ENCODE results near the gene TMEM217. TPM values are rescaled to one million over a fixed set of nuclear protein-coding genes. Genes with fewer than 3 reads are reported as not detected.

Gene TMEM217
- total and polyA plus RNA-seq, 7 experiments from 2014 or later: 0.28 to 2.8 (median 0.78) TPM; not detected in 2

DNA sequence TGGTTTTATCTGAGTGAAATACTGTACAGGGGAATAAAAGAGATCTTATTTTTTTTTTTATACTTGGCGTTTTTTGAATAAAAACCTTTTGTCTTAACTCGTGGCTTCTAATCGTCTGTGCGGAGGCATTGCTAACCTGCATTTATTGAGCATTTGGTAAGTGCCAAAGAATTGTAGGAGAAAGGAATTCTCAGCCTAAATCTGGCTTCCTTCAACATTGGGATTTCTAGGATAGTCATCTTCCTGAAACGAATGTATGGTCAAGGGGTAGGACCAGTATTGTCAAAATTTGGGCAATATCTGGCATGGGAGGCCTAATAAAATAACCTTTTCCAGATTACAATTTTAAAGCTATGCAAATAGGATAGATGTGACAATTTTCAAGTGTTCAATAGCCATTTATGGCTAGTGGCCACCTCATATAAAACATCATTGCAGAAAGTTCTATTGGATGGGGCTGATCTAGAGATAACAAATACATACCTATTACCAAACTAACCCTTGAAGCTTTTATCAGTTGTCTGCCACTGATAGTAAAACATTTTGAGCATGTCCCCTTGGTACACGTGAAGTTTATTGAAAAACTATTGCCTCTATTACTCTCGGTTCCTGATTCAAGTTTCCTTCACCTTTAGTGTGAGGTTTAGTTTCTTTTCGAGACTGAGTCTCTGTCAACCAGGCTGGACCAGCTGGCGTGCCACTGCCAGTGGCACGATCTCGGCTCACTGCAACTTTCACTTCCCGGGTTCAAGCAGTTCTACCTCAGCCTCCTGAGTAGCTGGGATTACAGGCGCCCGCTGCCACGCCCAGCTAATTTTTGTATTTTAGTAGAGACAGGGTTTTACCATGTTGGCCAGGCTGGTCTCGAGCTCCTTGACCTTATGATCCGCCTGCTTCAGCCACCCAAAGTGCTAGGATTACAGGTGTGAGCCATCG lies 82.3 kb downstream of the TMEM217 start:
- Histone ChIP-seq H3K27me3 (ENCODE audit: control insufficient read depth in 2 of 2, insufficient read depth in 2 of 2, low read length in 2 of 2) (no peaks in the 10 kb centered on the region), H3K9me3 (ENCODE audit: control insufficient read depth in 2 of 3, low read length in 3 of 3) (no peaks in the 10 kb centered on the region), H3K27ac (ENCODE audit: low read depth, low read length) (peak overlapping the region; percentile 77), H3K4me1 (ENCODE audit: control insufficient read depth in 2 of 2, insufficient read depth in 2 of 2, low read length in 2 of 2) (peaks cover 46 to 54% of the 10 kb centered on the region in 2 donors), H3K4me3 (ENCODE audit: low read length) (peak overlapping the region; percentile 71), H3K36me3 (ENCODE audit: control insufficient read depth in 2 of 3, insufficient read depth in 3 of 3, low read length in 3 of 3) (peaks cover 32 to 44% (median 36%) of the 10 kb centered on the region in 3 experiments)
- intact Hi-C loops (cut with micrococcal nuclease): no loop called here
- H3K27me3 Mint-ChIP-seq: no peaks in the 10 kb centered on the region
- peaks cover 24 to 66% (median 52%) of the 10 kb centered on the region in 5 donors for H3K36me3 Mint-ChIP-seq
- POLR2A ChIA-PET: interaction anchor here (0.6 to 10.5 kb wide), 11 partner anchors 7 to 292 kb away, joined by 3 to 276 read pairs (median 15); partner anchors contain the start of genes C6orf89 and MTCH1
- peaks cover 0 to 4% (median 0%) of the 10 kb centered on the region in 11 donors for H3K9me3 Mint-ChIP-seq
- peak overlapping the region; percentile 93 to 98 (median 94) for H3K27ac Mint-ChIP-seq
- H3K4me3 Mint-ChIP-seq: peak overlapping the region; percentile 92 to 100 (median 94)
- CTCF ChIA-PET: interaction anchor here (0.6 to 15.1 kb wide), 7 partner anchors 11 to 1827 kb away, joined by 3 to 443 read pairs (median 4); no protein-coding TSS in a partner anchor
- no peak for DNase-seq
- ATAC-seq: no peak
- H3K4me1 Mint-ChIP-seq: peaks cover 43 to 66% (median 61%) of the 10 kb centered on the region in 7 donors

DNA sequence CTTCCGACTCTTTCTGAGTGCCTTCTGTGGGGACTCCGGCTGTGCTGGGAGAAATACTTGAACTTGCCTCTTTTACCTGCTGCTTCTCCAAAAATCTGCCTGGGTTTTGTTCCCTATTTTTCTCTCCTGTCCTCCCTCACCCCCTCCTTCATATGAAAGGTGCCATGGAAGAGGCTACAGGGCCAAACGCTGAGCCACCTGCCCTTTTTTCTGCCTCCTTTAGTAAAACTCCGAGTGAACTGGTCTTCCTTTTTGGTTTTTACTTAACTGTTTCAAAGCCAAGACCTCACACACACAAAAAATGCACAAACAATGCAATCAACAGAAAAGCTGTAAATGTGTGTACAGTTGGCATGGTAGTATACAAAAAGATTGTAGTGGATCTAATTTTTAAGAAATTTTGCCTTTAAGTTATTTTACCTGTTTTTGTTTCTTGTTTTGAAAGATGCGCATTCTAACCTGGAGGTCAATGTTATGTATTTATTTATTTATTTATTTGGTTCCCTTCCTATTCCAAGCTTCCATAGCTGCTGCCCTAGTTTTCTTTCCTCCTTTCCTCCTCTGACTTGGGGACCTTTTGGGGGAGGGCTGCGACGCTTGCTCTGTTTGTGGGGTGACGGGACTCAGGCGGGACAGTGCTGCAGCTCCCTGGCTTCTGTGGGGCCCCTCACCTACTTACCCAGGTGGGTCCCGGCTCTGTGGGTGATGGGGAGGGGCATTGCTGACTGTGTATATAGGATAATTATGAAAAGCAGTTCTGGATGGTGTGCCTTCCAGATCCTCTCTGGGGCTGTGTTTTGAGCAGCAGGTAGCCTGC lies 83.2 kb downstream of the TMEM217 start:
- H3K9me3 Mint-ChIP-seq: peaks cover 0 to 4% (median 0%) of the 10 kb centered on the region in 11 donors
- ChIA-PET CTCF (interaction anchor here (0.8 to 15.1 kb wide), 6 partner anchors 19 to 211 kb away, joined by 3 to 443 read pairs (median 10); no protein-coding TSS in a partner anchor), POLR2A (interaction anchor here (0.9 to 10.5 kb wide), 10 partner anchors 8 to 289 kb away, joined by 3 to 276 read pairs (median 20); partner anchors contain the start of genes C6orf89 and MTCH1)
- DNase-seq (no peak), ATAC-seq (no peak)
- H3K9me3 ChIP-seq (ENCODE audit: control insufficient read depth in 2 of 3, low read length in 3 of 3): no peaks in the 10 kb centered on the region
- H3K36me3 Mint-ChIP-seq: peaks cover 24 to 66% (median 52%) of the 10 kb centered on the region in 5 donors
- H3K27me3 ChIP-seq (ENCODE audit: control insufficient read depth in 2 of 2, insufficient read depth in 2 of 2, low read length in 2 of 2): no peaks in the 10 kb centered on the region
- H3K27ac Mint-ChIP-seq: peak overlapping the region; percentile 93 to 98 (median 94)
- peaks cover 32 to 48% (median 36%) of the 10 kb centered on the region in 3 experiments for H3K36me3 ChIP-seq (ENCODE audit: control insufficient read depth in 2 of 3, insufficient read depth in 3 of 3, low read length in 3 of 3)
- H3K4me3 ChIP-seq (ENCODE audit: low read length): peak overlapping the region; percentile 71
- no peaks in the 10 kb centered on the region for H3K27me3 Mint-ChIP-seq
- H3K4me3 Mint-ChIP-seq: peak overlapping the region; percentile 92 to 100 (median 94)
- peaks cover 41 to 46% of the 10 kb centered on the region in 2 donors for H3K4me1 ChIP-seq (ENCODE audit: control insufficient read depth in 2 of 2, insufficient read depth in 2 of 2, low read length in 2 of 2)
- H3K27ac ChIP-seq (ENCODE audit: low read depth, low read length): peak overlapping the region; percentile 77
- peaks cover 42 to 61% (median 56%) of the 10 kb centered on the region in 7 donors for H3K4me1 Mint-ChIP-seq
- intact Hi-C loops (cut with micrococcal nuclease): loop anchor here (5.0 kb wide), 5 partner anchors 118 to 577 kb away; partner anchors contain the start of gene CDKN1A (in 1 of the 2)

- peaks cover 24 to 66% (median 52%) of the 10 kb centered on the region in 5 donors for H3K36me3 Mint-ChIP-seq
- peak overlapping the region; percentile 93 to 98 (median 94) for H3K27ac Mint-ChIP-seq
- Histone ChIP-seq H3K4me3 (ENCODE audit: low read length) (peak overlapping the region; percentile 71), H3K27me3 (ENCODE audit: control insufficient read depth in 2 of 2, insufficient read depth in 2 of 2, low read length in 2 of 2) (no peaks in the 10 kb centered on the region), H3K9me3 (ENCODE audit: control insufficient read depth in 2 of 3, low read length in 3 of 3) (no peaks in the 10 kb centered on the region), H3K4me1 (ENCODE audit: control insufficient read depth in 2 of 2, insufficient read depth in 2 of 2, low read length in 2 of 2) (peaks cover 41 to 45% of the 10 kb centered on the region in 2 donors), H3K36me3 (ENCODE audit: control insufficient read depth in 2 of 3, insufficient read depth in 3 of 3, low read length in 3 of 3) (peaks cover 32 to 48% (median 36%) of the 10 kb centered on the region in 3 experiments), H3K27ac (ENCODE audit: low read depth, low read length) (peak overlapping the region; percentile 77)
- peak overlapping the region; percentile 92 to 100 (median 94) for H3K4me3 Mint-ChIP-seq
- peaks cover 0 to 4% (median 0%) of the 10 kb centered on the region in 11 donors for H3K9me3 Mint-ChIP-seq
- DNase-seq (no peak), ATAC-seq (no peak)
- no peaks in the 10 kb centered on the region for H3K27me3 Mint-ChIP-seq
- CTCF ChIA-PET: interaction anchor here (1.0 to 15.1 kb wide), 8 partner anchors 15 to 210 kb away, joined by 3 to 443 read pairs (median 12); no protein-coding TSS in a partner anchor
- intact Hi-C loops (cut with micrococcal nuclease): loop anchor here (5.0 kb wide), 5 partner anchors 118 to 577 kb away; partner anchors contain the start of gene CDKN1A (in 1 of the 2)
- POLR2A ChIA-PET: interaction anchor here (1.4 to 10.5 kb wide), 10 partner anchors 8 to 289 kb away, joined by 4 to 276 read pairs (median 54); partner anchors contain the start of genes C6orf89 and MTCH1
- peaks cover 46 to 61% (median 59%) of the 10 kb centered on the region in 7 donors for H3K4me1 Mint-ChIP-seq
Observed at GRCh38 chr6:37174196-37174514, 83.8 kb downstream of the TMEM217 start.

GRCh38 chr6:37173493-37174195 lies 84.3 kb downstream of the TMEM217 start:
- H3K9me3 Mint-ChIP-seq: peaks cover 0 to 4% (median 0%) of the 10 kb centered on the region in 11 donors
- peak overlapping the region; percentile 92 to 100 (median 94) for H3K4me3 Mint-ChIP-seq
- peak overlapping the region; percentile 77 for H3K27ac ChIP-seq (ENCODE audit: low read depth, low read length)
- H3K36me3 ChIP-seq (ENCODE audit: control insufficient read depth in 2 of 3, insufficient read depth in 3 of 3, low read length in 3 of 3): peaks cover 32 to 48% (median 36%) of the 10 kb centered on the region in 3 experiments
- H3K27me3 Mint-ChIP-seq: no peaks in the 10 kb centered on the region
- ChIA-PET POLR2A (interaction anchor here (0.6 to 10.5 kb wide), 11 partner anchors 9 to 1465 kb away, joined by 3 to 276 read pairs (median 40); partner anchors contain the start of genes C6orf89 and MTCH1), CTCF (interaction anchor here (0.6 to 15.1 kb wide), 13 partner anchors 7 to 149 kb away, joined by 3 to 443 read pairs (median 6); no protein-coding TSS in a partner anchor)
- no peak for ATAC-seq
- no peaks in the 10 kb centered on the region for H3K9me3 ChIP-seq (ENCODE audit: control insufficient read depth in 2 of 3, low read length in 3 of 3)
- DNase-seq: peak in 2 of 9 donors; percentile 46 to 57
- H3K4me1 Mint-ChIP-seq: peaks cover 51 to 66% (median 64%) of the 10 kb centered on the region in 7 donors
- no peaks in the 10 kb centered on the region for H3K27me3 ChIP-seq (ENCODE audit: control insufficient read depth in 2 of 2, insufficient read depth in 2 of 2, low read length in 2 of 2)
- H3K4me1 ChIP-seq (ENCODE audit: control insufficient read depth in 2 of 2, insufficient read depth in 2 of 2, low read length in 2 of 2): peaks cover 41 to 50% of the 10 kb centered on the region in 2 donors
- H3K27ac Mint-ChIP-seq: peak overlapping the region; percentile 93 to 98 (median 94)
- intact Hi-C loops (cut with micrococcal nuclease): loop anchor here (2.0 to 5.0 kb wide), 6 partner anchors 85 to 576 kb away; partner anchors contain the start of genes CDKN1A (in 1 of the 2) and TMEM217 (in 1 of the 2)
- H3K36me3 Mint-ChIP-seq: peaks cover 24 to 66% (median 52%) of the 10 kb centered on the region in 5 donors
- H3K4me3 ChIP-seq (ENCODE audit: low read length): peak overlapping the region; percentile 71

- intact Hi-C loops (cut with micrococcal nuclease): loop anchor here (1.0 to 5.0 kb wide), 15 partner anchors 10 to 576 kb away; partner anchors contain the start of genes C6orf89 (in 2 of the 2), CDKN1A (in 1 of the 2) and TMEM217 (in 1 of the 2)
- CTCF ChIA-PET: interaction anchor here (0.6 to 15.1 kb wide), 26 partner anchors 8 to 671 kb away, joined by 3 to 443 read pairs (median 4); partner anchors contain the start of gene C6orf89
- Histone ChIP-seq H3K27ac (ENCODE audit: low read depth, low read length) (peak overlapping the region; percentile 77), H3K4me3 (ENCODE audit: low read length) (peak overlapping the region; percentile 71), H3K27me3 (ENCODE audit: control insufficient read depth in 2 of 2, insufficient read depth in 2 of 2, low read length in 2 of 2) (no peaks in the 10 kb centered on the region), H3K9me3 (ENCODE audit: control insufficient read depth in 2 of 3, low read length in 3 of 3) (no peaks in the 10 kb centered on the region), H3K36me3 (ENCODE audit: control insufficient read depth in 2 of 3, insufficient read depth in 3 of 3, low read length in 3 of 3) (peaks cover 32 to 48% (median 36%) of the 10 kb centered on the region in 3 experiments), H3K4me1 (ENCODE audit: control insufficient read depth in 2 of 2, insufficient read depth in 2 of 2, low read length in 2 of 2) (peaks cover 41 to 51% of the 10 kb centered on the region in 2 donors)
- POLR2A ChIA-PET: interaction anchor here (0.6 to 10.5 kb wide), 13 partner anchors 9 to 1465 kb away, joined by 3 to 276 read pairs (median 29); partner anchors contain the start of gene MTCH1
- H3K9me3 Mint-ChIP-seq: peaks cover 0 to 3% (median 0%) of the 10 kb centered on the region in 11 donors
- no peaks in the 10 kb centered on the region for H3K27me3 Mint-ChIP-seq
- H3K4me3 Mint-ChIP-seq: peak overlapping the region; percentile 92 to 100 (median 94)
- DNase-seq (no peak), ATAC-seq (no peak)
- H3K36me3 Mint-ChIP-seq: peaks cover 24 to 68% (median 52%) of the 10 kb centered on the region in 5 donors
- H3K27ac Mint-ChIP-seq: peak overlapping the region; percentile 93 to 98 (median 94)
- peaks cover 48 to 69% (median 66%) of the 10 kb centered on the region in 7 donors for H3K4me1 Mint-ChIP-seq
Observed at GRCh38 chr6:37172912-37173492, 84.9 kb downstream of the TMEM217 start.
